Limb (tissue), 2 donors: ENCODE results near the gene GRK6.
"Not testable (repeated sequence)": the region's sequence is repeated elsewhere in the genome, so short reads cannot be mapped to it uniquely, and the experiment has no call there.

ENCODE experiments used
- DNase-seq, 2 donors: peaks; one replicate each; pipeline ENCODE4 v3.0.0-alpha.2; 2016; ENCODE audit errors: extremely low spot score in 2 of 2

Gene GRK6

DNA sequence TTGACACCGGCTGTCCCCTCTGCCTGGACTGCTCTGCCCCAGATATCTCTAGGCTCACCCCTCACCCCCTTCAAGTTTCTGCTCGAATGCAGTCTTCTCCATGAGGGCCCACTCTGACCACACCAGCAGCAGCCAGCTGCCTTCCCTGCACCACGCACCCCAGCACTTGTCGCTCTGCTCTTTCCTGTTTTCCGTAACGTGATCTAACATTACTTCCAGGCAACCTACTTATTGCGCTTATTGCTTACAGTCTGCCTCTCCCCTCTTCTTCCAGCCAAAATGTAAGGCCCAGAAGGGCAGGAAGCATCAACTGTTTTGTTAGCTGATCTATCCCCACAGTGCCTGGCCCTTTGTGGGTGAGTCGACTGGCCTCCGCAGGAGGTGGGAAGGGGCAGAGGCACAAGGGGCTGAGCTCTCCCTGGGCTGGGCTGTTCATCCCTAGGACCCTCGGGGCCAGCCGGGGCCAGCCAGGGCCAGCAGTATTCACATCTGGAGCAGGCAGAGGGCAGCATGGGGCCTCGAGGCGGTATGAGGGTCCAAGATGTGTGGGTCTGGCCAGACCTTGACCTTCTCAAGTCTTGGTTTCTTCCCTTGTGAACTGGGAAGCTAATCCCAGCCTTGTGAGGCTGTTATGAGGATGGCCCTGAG lies 58.5 kb downstream of the GRK6 start:
- no peak for DNase-seq

DNA sequence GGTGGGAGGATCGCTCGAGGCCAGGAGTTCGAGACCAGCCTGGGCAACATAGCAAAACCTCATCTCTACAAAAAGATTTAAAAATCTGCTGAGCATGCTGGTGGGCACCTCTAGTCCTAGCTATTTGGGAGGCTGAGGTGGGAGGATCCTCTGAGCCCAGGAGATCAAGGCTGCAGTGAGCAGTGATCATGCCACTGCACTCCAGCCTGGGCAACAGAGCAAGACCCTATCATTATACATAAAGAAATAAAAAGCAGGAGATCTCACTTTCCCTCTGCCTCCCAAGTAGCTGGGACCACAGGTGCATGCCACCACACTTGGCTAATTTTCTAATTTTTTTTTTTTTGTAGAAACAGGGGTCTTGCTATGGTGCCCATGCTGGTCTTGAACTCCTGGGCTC lies 59.3 kb downstream of the GRK6 start:
- DNase-seq, result not testable (repeated sequence)

DNA sequence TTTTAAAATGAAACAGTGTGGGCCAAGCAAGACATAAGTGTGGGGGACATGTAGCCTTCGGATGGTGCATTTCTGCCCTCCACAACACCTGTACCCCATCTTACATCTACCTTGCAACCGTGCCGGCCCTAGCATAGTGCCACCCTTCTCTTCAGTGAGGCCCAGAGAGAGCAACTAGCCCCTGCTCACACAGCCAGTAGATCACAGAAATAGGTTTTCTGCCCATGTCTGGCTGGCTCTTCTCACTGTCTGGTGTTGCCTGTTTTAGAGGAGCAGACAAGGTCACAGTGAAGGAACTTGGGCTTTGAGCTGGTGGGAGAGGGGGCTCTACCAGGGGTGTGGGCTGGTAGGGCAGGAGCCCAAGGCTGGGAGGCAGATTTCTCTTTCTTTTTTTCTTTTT lies 59.8 kb downstream of the GRK6 start:
- DNase-seq, result no peak

GRCh38 chr5:177487144-177487543 lies 60.7 kb downstream of the GRK6 start:
- no peak for DNase-seq

GRCh38 chr5:177487975-177488374 lies 61.5 kb downstream of the GRK6 start:
- DNase-seq, result no peak

- DNase-seq, result no peak
These were observed 62.7 kb downstream of the GRK6 start for GRCh38 chr5:177489119-177489716.

DNA sequence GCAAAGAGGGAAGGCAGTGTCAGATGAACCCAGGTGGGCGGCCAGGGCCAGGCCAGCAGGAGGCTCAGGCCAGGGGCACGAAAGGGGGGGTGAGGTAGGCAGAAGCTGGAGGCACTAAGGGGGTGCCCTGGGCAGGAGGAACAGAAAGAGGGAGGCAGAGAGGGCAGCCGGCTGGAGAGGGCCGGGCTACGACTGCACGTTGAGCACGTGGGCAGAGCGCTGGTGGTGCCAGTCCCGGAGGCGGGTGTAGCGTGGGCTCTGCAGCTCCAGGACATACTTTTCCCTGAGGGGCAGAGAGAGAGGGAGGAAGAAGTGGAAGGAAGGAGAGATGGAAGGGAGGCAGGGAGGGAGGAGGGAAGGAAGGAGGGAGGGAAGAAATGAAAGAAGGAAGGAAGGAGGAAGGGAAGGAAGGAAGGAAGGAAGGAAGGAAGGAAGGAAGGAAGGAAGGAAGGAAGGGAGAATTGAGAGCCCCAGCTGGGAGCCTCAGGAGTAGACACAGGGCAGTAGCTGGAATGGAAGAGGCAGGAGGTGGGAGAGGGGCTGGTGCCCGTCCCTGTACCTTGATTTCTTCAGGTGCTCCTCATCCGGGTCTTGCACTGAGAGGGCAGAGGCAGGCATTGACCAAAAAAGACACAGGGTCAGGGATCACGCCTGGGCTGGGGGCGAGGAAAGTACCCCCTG lies 64.0 kb downstream of the GRK6 start:
- DNase-seq, result no peak

DNA sequence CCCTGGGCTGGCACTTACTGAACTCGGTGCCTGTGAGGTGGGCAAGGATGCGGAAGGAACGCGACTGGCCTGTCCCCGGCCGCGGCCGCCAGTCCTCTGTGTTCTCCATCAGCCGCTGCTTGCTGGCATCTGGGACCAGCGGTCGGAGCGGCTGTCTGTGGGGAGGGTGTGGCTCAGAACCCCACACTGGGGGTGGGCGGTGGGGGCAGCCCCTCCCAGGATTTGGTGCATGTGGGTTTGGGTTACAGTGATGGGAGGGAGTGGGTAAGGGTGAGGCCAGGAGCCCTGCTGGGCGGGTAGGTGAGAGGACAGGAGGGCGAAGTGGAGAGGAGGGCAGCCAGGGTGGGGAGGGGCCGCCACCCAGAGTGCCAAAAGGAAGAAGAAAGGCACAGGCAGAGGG lies 64.5 kb downstream of the GRK6 start:
- no peak for DNase-seq

- DNase-seq, result peak in 1 of 2 donors; percentile 85
These were observed 65.0 kb downstream of the GRK6 start for GRCh38 chr5:177491429-177491945.

DNA sequence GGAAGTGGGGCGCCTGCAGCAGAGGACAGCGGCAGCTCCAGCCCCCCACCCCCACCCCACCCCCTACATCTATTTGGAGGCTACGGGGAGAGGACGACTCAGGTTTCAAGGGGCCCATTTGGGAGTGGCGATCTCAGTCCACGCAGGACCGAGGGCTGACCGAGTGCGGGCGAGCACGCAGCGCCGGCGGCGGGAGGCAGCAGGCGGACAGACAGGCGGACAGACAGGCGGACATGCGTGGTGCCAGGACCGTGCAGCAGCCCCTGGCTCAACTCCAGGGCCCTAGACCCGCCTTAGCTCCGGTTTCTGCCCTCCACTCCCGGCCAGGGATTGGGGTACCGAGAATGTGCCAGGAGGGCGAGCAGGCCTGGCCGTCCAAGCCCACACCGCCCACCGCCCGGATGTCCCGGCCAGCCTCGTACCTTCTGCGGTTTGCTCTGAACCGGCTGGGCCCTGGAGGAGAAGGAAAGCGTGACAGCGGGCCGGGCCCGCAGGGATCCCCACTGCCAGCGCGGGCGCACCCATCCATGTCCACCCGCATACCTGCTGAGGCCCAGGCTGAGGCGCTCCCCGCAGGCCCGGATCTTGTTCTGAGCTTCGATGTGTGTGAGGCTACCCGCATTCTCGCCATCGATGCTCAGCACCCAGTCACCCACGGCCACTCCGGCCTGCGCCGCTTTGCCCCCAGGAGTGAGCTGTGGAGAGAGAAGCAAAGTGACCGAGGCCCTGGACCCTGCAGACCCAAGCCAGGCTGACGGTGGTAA lies 65.7 kb downstream of the GRK6 start:
- DNase-seq, result no peak
